LoVo (cell line): ENCODE results near the gene STX8.

Experiments
- DNase-seq: peaks from one replicate; pipeline ENCODE4 v3.0.0-alpha.2; 2016; ENCODE audit warnings: low spot score

Gene STX8

GRCh38 chr17:9336817-9337216 is 238.8 kb downstream of the STX8 start:
- no peak for DNase-seq

DNA sequence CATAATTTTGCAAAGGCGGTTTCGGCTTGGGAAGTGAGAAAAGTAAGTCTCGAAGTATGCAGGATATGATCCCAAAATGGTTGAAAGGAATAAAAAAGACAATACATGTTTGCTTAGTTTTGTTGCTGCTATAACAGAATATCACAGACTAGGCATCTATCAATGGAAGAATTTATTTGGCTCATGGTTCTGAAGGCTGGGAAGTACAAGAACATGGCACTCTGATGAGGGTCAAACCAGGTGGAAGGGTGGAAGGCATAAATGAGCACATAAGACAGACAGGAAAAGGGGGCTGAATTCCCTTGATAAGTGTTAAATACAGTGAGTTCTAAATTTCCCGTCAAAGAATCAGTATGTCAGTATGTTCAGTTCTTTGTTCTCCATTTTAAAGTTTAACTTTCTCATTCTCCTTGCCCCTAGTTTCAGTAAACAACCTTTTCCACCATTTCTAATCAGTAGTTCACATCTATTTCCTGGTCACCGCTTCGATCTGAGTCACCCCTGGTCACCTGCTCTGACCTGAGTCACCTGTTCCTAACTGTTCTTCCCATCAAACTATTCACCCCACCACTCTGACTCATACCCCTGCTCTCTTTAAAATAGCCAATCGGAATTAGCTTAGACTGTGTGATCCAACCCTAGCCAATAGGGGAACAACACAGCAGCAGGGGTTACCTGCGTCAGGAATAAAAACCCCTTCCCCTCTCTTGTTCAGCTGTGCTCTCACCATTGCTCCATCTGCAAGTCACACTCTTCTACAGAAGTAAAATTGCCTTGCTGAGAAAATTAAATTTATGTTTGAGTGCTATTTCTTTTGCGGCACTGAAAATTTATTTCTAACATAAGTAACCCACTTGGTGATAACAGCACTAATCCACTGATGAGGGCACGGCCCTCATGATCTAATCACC is 240.8 kb downstream of the STX8 start:
- DNase-seq = no peak

DNA sequence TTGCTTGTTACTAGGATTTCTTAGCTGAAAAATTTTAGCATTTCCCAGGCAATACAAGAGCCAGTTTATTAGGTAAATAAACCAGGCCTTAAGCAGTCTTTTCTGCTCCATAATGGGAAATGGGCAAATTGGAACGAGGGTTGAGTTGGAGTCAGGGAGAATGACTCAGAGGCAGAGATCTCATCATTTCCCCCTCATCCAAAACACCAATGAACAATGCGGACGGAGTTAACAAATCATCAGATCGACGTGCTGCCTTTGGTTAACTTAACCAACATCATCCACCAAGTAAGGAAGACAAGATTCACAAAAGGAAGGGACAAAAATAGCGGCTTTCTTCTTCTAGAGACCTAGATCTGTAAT is 243.5 kb downstream of the STX8 start:
- DNase-seq = no peak

- DNase-seq = no peak
Observed at GRCh38 chr17:9331279-9332131, 244.1 kb downstream of the STX8 start.

DNA sequence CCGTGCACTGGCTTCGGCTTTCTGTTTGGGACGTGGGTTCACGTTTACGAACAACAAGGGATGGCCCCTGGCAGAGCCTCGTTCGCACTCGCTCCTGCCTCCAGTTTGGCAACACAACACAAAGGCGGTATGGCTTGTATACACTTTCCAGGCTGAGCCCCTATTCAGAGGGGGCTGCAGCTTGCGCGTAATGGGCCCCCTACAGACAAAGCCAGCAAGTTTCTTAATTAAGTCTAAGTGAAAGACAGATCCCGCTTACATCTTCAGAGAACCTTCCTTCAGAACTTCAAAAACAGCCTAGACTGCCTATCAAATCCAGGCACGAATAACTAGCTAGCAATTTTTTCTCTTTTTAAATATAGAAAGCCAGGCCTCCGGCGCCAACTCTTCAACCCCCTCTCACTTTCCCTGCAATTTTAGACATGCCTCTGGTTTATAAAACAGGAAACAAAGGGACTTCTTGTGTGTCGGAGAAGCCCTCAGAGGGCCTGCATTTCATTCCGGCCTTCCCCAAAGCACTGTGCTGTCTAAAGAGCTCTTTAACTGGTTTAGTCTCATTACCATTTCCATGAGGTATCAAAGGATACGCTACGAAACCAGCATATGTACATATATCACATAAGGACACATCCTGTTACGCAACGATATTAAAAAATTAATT is 244.9 kb downstream of the STX8 start:
- no peak for DNase-seq

- DNase-seq = no peak
Observed at GRCh38 chr17:9330141-9330540, 245.5 kb downstream of the STX8 start.

GRCh38 chr17:9329251-9329921 is 246.2 kb downstream of the STX8 start:
- no peak for DNase-seq

- no peak for DNase-seq
Observed at GRCh38 chr17:9324864-9325263, 250.8 kb downstream of the STX8 start.

DNA sequence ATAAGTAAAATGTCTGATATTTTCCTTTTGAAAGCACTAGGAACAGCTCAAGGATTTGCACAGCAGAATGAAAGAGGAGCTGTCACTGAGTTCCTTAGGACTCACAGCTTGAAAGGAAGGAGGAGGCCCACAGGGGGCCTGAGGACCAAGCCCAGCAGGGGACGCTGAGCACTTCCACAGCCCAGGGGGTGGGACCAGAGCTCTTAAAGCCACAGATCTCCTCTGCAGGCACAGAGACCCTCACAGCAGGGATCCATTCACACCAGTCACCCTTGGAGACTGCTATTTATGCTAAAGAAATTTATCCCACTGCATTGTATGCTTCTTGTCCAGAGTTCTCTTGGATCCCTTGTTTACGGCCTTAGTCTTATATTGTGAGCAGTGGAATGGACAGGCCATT is 253.3 kb downstream of the STX8 start:
- DNase-seq = no peak

DNA sequence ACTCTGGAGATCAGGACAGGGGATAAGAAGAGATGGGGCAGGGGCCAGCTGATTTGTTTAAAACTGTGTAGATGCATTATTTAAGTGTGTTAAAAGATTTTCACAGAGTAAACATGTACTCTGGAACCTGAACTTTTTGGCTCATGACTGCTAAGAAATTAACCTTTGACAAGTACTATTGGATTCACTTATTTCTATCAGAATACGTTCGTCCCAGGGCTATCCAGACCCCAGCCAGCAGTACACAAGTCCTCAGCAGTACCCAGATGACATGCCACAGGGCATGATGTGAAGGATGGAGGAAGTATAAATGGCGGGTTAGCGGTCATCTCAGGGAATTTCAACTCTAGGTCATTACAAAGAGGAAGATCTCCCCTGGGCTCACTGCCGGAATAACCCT is 253.7 kb downstream of the STX8 start:
- no peak for DNase-seq

DNA sequence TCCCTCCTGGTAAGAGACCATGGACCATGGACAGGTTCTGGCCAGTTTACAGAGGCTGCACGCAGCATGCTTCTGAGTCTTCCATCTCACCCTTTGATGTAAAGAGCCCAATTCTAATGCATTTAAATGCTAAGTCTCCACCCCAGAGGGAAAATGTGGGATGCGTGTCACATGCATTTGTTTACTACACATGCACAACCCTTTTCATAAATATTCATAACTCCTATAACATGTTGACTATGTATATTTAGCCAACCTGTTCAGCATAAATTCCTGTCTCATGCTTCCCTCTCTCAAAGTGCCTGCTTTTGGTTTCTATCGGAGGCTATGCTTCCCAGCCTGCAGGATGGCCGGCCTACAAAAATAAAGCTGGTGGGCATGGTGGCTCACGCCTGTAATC is 260.3 kb downstream of the STX8 start:
- no peak for DNase-seq

- DNase-seq = no peak
Observed at GRCh38 chr17:9313346-9313745, 262.3 kb downstream of the STX8 start.

DNA sequence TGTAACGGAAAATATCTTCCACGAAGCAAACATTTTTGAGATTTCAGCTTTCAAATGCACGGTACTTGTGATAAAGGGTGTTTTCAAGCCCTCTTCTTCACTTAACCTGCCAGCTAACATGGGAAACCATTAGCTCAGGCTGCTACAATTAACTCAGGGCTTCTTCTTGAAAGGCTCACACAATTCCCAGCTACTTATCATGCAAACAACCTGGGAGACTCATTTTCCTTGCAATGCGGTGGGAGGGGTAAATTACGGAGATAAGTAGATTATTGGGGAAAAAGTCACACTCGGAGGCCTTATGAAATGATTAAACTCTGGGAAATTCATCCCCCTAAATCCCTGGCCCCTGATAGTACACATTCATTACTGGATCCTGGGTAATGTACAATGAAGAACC is 266.4 kb downstream of the STX8 start:
- no peak for DNase-seq

- no peak for DNase-seq
Observed at GRCh38 chr17:9308069-9308468, 267.6 kb downstream of the STX8 start.

DNA sequence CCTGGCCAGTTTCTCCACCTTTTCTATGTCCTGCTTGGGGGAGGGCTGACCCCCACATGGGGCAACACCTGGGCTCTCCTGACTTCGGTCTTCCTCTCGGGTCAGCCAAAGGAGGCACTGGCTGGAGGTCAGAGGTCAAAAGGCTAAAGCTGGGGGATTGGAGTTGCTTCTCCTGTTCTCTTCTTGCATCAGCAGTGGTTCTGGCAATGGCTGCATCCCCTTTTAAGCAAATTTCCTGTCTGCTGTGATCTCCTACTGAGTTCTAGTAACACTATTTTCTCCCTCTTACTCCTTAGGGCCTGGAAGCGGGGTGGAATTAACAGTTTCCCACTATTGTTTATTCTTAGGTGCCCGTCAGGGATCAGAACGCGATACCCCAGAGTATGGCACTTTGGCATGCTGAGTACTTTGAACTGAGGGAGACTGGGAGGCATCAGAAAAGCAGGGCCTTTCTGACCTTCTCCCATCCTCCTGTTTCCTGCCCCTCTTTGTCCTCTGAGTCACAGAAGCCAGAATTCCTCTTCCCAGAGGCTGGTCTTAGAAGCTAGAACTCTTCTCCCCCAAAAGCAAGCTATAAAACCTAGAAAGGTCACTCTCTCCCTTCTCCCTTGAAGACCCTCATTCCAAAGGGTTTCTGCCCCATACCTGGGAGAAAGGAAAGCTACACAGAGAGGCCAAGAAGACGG is 268.2 kb downstream of the STX8 start:
- DNase-seq = no peak

GRCh38 chr17:9306086-9306485 is 269.5 kb downstream of the STX8 start:
- DNase-seq = no peak

DNA sequence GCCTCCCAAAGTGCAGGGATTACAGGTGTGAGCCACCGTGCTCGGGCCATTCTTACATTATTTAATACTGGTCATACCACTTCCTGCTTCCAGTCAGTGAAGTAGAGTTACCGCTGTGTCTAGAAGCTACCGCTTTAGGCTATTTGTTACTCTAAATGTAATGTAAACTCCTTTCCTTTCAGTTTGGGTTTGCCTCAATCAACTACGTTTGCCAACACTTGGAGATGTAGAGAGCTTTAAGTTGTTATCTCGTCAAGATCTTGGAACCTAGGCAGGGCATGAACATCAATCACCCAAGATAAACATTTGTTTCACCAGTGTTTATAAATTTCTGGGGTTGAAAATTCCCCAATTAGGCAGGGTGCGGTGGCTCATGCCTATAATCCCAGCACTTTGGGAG is 275.9 kb downstream of the STX8 start:
- no peak for DNase-seq

DNA sequence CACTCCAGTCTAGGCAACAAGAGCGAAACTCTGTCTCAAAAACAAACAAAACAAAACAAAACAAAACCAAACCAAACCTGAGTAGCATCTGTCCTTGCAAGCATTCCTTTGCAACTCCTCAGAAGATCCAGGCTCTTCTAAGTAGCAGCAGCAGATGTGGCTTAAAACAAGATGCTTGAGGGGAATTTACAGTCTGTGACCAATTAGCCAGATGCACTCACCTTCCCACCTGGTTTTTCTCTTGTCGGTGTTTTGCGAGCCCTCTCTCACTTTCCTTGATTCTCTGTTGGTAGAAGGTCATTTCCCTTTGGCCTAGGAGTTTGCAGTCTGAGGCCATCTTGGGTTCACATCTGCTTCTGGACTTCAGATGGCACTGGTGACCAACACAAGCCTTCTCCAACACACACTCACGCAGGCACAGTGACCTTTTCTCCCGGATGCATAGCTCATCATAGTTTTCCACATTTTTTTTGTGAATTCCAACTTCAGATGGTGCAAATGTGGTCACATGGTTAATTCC is 276.8 kb downstream of the STX8 start:
- DNase-seq = no peak

DNA sequence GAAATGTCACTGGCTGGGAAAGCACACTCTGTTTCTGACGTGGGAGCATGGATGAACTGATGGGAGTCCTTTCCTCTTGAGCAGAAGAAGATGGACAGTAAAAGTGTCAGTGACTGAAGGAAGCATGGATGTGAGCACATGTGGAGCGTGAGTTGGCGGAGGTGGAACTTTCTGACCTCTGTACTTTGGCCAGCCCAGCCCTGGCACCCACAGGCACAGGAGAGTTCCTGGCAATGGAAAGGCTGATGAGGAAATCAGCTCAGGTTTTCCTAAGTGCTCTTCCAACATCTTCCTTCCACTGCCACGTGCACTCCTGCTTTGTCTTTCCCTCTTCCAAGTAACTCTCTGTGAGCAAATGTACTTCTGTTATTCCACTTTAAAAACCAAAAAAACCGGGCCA is 277.5 kb downstream of the STX8 start:
- DNase-seq = no peak

GRCh38 chr17:9294661-9295210 is 280.9 kb downstream of the STX8 start:
- DNase-seq = no peak

DNA sequence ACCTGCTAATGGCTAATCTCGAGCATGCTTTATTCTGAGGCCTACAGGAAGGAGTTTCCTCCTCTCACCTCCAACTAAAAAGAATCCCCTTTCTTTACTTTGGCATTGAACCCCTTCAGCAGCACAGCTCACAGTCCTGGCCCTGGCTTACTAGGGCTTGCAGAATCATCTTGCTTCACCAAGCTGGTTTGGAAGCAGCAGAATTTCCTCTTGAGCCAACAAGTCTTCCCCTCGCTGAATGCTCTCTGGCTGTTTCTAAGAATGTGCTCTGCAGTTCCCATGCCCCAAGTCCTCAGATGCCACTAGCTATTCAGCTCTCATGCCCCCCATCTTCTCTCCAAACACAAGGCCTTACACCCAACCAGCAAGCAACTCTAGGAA is 283.1 kb downstream of the STX8 start:
- no peak for DNase-seq
